Stimulated activated CD8-positive, alpha-beta memory T cell treated with anti-CD3 and anti-CD28 coated beads, Interleukin-15, amount 100 ng/mL, for 4 hours (primary cell): Measurements from ENCODE around the gene PPP1CC.
"Not testable (repeated sequence)": the region's sequence is repeated elsewhere in the genome, so short reads cannot be mapped to it uniquely, and the experiment has no call there.

Experiments used
- DNase-seq, 2 donors: peaks; one replicate each; pipeline ENCODE4 v3.0.0-alpha.2; 2020; ENCODE audit warnings: low read depth in 2 of 2

PPP1CC gene

GRCh38 chr12:110725267-110725666 lies 17.4 kb downstream of the PPP1CC start:
- no peak for DNase-seq

- not testable (repeated sequence) for DNase-seq
These were observed 19.8 kb downstream of the PPP1CC start for GRCh38 chr12:110722892-110723291.

GRCh38 chr12:110721570-110721969 lies 21.1 kb downstream of the PPP1CC start:
- no peak for DNase-seq

- no peak for DNase-seq
These were observed 22.2 kb downstream of the PPP1CC start for GRCh38 chr12:110720516-110720915.

- no peak for DNase-seq
These were observed 24.3 kb downstream of the PPP1CC start for GRCh38 chr12:110718222-110718908.

GRCh38 chr12:110717037-110717436 lies 25.7 kb downstream of the PPP1CC start:
- no peak for DNase-seq

- no peak for DNase-seq
These were observed 33.8 kb downstream of the PPP1CC start for GRCh38 chr12:110708917-110709316.

- no peak for DNase-seq
These were observed 37.4 kb downstream of the PPP1CC start for GRCh38 chr12:110705309-110705708.

GRCh38 chr12:110704750-110705149 lies 37.9 kb downstream of the PPP1CC start:
- no peak for DNase-seq

GRCh38 chr12:110704231-110704630 lies 38.5 kb downstream of the PPP1CC start:
- no peak for DNase-seq

GRCh38 chr12:110702081-110702480 lies 40.6 kb downstream of the PPP1CC start:
- DNase-seq, result no peak

GRCh38 chr12:110699591-110700445 lies 42.9 kb downstream of the PPP1CC start:
- no peak for DNase-seq

- DNase-seq, result peak; percentile 35 to 47
These were observed 44.4 kb downstream of the PPP1CC start for GRCh38 chr12:110698171-110698902.

- no peak for DNase-seq
These were observed 45.5 kb downstream of the PPP1CC start for GRCh38 chr12:110697236-110697635.

- no peak for DNase-seq
These were observed 46.4 kb downstream of the PPP1CC start for GRCh38 chr12:110696283-110696682.

GRCh38 chr12:110694330-110694901 lies 48.3 kb downstream of the PPP1CC start:
- DNase-seq, result no peak

- no peak for DNase-seq
These were observed 49.0 kb downstream of the PPP1CC start for GRCh38 chr12:110693731-110694130.

- DNase-seq, result no peak
These were observed 52.6 kb downstream of the PPP1CC start for GRCh38 chr12:110690127-110690430.

- DNase-seq, result peak in 1 of 2 donors; percentile 21
These were observed 53.2 kb downstream of the PPP1CC start for GRCh38 chr12:110689281-110690126.

GRCh38 chr12:110688446-110689280 lies 54.0 kb downstream of the PPP1CC start, which contains the start of gene HVCN1:
Gene HVCN1, minus strand, starts transcription at chr12:110689115. Its CDS starts 5,870 bp downstream, at chr12:110683245.
- no peak for DNase-seq
